NT2/D1 (cell line): Measurements from ENCODE around the gene EFCC1.

Source experiments
- DNase-seq: peaks from one replicate; pipeline ENCODE4 v3.0.0-alpha.2; 2011; ENCODE audit warnings: low read depth, low spot score
- H3K27me3 ChIP-seq: 2 replicates; pipeline ENCODE4 v1.6.0; 2011; ENCODE audit warnings: mild to moderate bottlenecking; ENCODE audit not compliant: insufficient read length, insufficient read depth
- H3K36me3 ChIP-seq: 2 replicates; pipeline ENCODE4 v1.6.1; 2011; ENCODE audit warnings: mild to moderate bottlenecking, low read length, mixed read lengths; ENCODE audit not compliant: insufficient read depth, insufficient read length
- H3K4me1 ChIP-seq: 2 replicates; pipeline ENCODE4 v1.5.1; 2011; ENCODE audit not compliant: insufficient read depth, insufficient read length
- H3K4me3 ChIP-seq: 2 replicates; pipeline ENCODE4 v1.5.1; 2011; ENCODE audit warnings: low read depth; ENCODE audit not compliant: insufficient read length
- H3K9ac ChIP-seq: 2 replicates; pipeline ENCODE4 v1.6.0; 2011; ENCODE audit warnings: low read depth; ENCODE audit not compliant: insufficient read length
- H3K9me3 ChIP-seq: 2 replicates; pipeline ENCODE4 v1.5.1; 2011; ENCODE audit warnings: mild to moderate bottlenecking, low read length; ENCODE audit not compliant: insufficient read depth
- SUZ12 ChIP-seq: IDR thresholded peaks from 2 replicates; pipeline ENCODE4 v1.6.1; 2011; ENCODE audit not compliant: insufficient read length, insufficient read depth; ENCODE audit errors: extremely low read depth
- YY1 ChIP-seq: IDR thresholded peaks from 2 replicates; pipeline ENCODE4 v1.6.1; 2011; ENCODE audit not compliant: insufficient read length, insufficient read depth
- ZNF274 ChIP-seq: IDR thresholded peaks from 2 replicates; pipeline ENCODE4 v1.6.1; 2011; ENCODE audit warnings: mild to moderate bottlenecking, low read depth, low read length

The EFCC1 gene

GRCh38 chr3:129045675-129046036 is 44.6 kb downstream of the EFCC1 start:
- Histone ChIP-seq H3K9ac (no peak overlapping the region), H3K4me3 (no peak overlapping the region), H3K9me3 (no peaks in the 10 kb centered on the region), H3K36me3 (no peaks in the 10 kb centered on the region), H3K27me3 (peaks cover 6% of the 10 kb centered on the region), H3K4me1 (peaks cover 3% of the 10 kb centered on the region)
- DNase-seq: peak; percentile 27
- TF ChIP-seq ZNF274 (no peak), SUZ12 (no peak), YY1 (no peak)

DNA sequence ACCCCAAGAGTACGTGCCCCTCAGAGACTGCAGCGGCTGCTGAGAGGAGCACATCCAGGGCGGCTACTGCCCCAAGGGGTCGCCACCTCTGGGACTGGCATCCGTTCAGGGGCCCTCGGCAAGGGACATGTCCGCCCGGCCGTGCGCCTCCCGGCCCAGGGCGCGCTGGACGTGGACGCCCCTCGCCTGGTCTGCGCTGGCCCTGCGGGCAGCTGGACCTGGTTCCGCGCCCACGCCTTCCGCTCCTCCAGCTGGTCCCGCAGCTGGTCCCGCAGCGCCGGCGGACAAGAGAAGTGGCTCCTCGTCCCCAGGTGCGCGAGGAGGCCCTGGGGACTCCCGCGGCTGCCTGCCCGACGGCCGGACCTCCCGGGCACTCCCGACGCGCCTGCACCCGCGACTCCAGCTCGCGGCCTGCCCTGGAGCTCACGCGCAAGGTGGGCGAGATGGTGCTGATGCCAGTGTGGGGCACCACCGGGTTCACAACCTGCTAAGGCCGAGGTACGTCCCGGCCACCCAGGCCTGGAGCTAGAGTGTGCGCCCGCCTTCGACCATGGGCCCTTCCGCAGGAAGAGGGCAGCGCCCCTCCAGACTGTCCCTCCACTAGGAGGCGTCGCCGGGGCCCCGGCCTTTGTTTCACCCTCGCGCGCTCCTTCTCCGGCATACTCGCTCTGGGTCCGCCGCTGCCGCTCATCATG is 45.1 kb downstream of the EFCC1 start:
- Histone ChIP-seq H3K4me1 (no peaks in the 10 kb centered on the region), H3K4me3 (no peak overlapping the region), H3K27me3 (peaks cover 6% of the 10 kb centered on the region), H3K36me3 (no peaks in the 10 kb centered on the region), H3K9me3 (no peaks in the 10 kb centered on the region), H3K9ac (no peak overlapping the region)
- no peak for TF ChIP-seq SUZ12
- no peak for TF ChIP-seq ZNF274
- no peak for TF ChIP-seq YY1
- no peak for DNase-seq

DNA sequence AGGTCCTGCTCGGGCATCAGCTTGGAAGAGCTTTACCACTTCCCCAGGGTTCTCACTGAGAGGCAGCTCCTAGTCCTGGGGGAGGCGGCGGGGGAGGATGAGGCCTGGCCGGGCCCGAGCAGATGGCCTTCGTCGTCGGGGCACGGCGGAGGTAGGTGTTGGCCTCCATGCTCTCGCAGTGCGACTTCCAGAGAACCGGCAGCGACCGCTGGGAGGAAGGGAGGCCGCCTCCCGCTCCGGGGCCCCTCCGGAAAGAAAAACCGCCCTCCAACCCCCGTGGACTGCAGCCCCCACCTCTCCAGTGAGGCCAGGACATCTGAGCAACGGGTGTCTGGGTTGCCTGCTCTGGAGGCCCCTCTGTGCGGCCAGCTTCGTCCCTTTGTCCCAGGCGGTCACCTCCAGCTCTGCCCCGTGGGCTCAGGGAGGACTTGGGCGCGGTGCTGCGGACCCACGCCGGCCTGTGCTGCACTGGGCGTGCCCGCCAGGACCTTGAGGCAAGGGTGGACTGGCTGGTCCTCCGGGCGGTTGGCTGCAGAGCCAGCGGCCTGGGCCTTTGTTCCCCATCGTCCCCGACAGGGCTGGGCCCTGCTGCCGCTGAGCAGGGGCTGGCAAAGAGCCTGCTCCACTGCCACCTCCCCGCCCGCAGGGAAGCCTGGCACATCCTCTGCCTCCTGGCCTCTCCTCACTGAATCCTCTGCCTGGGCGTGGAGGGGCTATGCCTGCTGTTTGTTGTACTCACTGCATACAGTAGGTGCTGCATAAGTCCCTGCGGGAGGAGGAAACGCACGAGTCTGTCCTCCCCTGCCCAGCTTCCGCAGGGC is 45.8 kb downstream of the EFCC1 start:
- peaks cover 6% of the 10 kb centered on the region for H3K27me3 ChIP-seq
- no peaks in the 10 kb centered on the region for H3K9me3 ChIP-seq
- no peak for DNase-seq
- no peak overlapping the region for H3K9ac ChIP-seq
- no peaks in the 10 kb centered on the region for H3K36me3 ChIP-seq
- no peaks in the 10 kb centered on the region for H3K4me1 ChIP-seq
- H3K4me3 ChIP-seq: no peak overlapping the region
- TF ChIP-seq ZNF274 (no peak), SUZ12 (no peak), YY1 (no peak)

- Histone ChIP-seq H3K4me1 (no peaks in the 10 kb centered on the region), H3K9me3 (no peaks in the 10 kb centered on the region), H3K9ac (no peak overlapping the region), H3K27me3 (peaks cover 6% of the 10 kb centered on the region), H3K36me3 (no peaks in the 10 kb centered on the region), H3K4me3 (no peak overlapping the region)
- DNase-seq: no peak
- TF ChIP-seq SUZ12 (no peak), YY1 (no peak), ZNF274 (no peak)
Measured at GRCh38 chr3:129047553-129047839, 46.4 kb downstream of the EFCC1 start.

DNA sequence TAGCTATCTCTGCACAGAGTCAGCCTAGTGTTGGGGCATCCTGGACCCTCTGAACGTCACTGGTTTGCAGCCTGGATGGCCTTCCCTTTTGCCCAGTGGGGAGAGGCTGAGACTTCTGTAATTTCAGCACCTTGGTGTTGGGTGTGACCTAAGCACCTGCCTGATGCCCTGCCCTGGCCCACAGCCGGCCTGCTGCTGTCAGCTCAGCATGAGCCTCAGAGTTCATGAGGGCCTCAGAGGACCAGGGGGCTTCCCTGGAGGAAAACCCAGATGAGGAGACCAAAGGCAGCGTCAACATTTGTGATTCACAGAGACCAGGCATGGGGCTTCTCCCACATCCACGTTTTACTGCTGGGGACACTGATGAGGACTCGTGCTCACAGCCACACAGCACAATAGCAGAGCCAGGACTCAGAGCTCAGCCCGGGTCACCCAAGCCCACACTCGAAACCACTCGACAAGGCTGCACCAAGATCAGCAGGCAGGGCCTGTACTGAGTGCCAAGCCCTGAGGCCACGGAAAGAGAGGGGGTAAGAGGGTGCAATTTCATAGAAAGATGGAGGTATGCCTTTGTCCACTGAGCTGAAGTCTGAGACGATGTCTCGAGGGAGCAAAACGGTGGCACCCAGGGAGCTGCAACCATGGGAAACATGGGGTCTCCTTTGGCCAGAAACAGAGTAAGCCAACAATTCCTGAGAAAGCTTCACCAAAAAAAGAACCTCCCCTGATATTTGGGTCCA is 49.6 kb downstream of the EFCC1 start:
- H3K9ac ChIP-seq: no peak overlapping the region
- H3K9me3 ChIP-seq: no peaks in the 10 kb centered on the region
- TF ChIP-seq SUZ12 (no peak), ZNF274 (no peak), YY1 (no peak)
- no peak for DNase-seq
- H3K4me3 ChIP-seq: no peak overlapping the region
- H3K27me3 ChIP-seq: peaks cover 6% of the 10 kb centered on the region
- no peaks in the 10 kb centered on the region for H3K36me3 ChIP-seq
- H3K4me1 ChIP-seq: no peaks in the 10 kb centered on the region

DNA sequence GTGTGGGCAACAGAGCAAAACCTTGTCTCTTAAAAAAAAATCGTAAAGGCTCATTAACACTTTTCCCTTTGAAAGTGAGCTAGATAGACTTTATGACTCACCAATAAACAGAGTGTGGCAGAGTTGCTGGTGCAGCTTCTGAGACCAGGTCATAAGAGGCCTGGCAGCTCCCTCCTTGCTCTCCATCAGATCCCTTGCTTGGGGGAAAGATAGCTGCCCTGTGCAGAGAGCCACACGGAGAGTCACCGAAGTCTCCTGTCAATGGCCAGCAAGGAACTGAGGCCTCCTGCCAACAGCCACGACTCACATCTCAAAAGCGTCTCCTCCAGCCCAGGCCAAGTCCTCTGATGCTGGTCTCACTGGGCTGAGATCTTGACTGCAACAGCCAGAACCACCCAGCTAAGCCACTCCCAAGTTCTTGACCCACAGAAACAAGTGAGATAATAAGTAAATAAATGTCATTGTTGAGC is 50.8 kb downstream of the EFCC1 start:
- Histone ChIP-seq H3K27me3 (no peaks in the 10 kb centered on the region), H3K4me1 (peaks cover 5% of the 10 kb centered on the region), H3K9ac (no peak overlapping the region), H3K4me3 (no peak overlapping the region), H3K36me3 (no peaks in the 10 kb centered on the region), H3K9me3 (no peaks in the 10 kb centered on the region)
- no peak for DNase-seq
- TF ChIP-seq SUZ12 (no peak), ZNF274 (no peak), YY1 (no peak)

GRCh38 chr3:129052675-129053074 is 51.6 kb downstream of the EFCC1 start:
- TF ChIP-seq ZNF274: no peak
- TF ChIP-seq SUZ12: no peak
- TF ChIP-seq YY1: no peak
- H3K4me1 ChIP-seq: peaks cover 6% of the 10 kb centered on the region
- H3K9me3 ChIP-seq: no peaks in the 10 kb centered on the region
- H3K4me3 ChIP-seq: no peak overlapping the region
- no peak for DNase-seq
- H3K36me3 ChIP-seq: no peaks in the 10 kb centered on the region
- no peak overlapping the region for H3K9ac ChIP-seq
- no peaks in the 10 kb centered on the region for H3K27me3 ChIP-seq
